HG02759 (cell line): ENCODE results near the gene CNTD1.
A peak's percentile ranks its signal among the peaks of the same experiment; 100 is the strongest.
"Not testable (repeated sequence)": the region's sequence is repeated elsewhere in the genome, so short reads cannot be mapped to it uniquely, and the experiment has no call there.

Experiments used
- ATAC-seq: cut with Tn5 transposase; IDR thresholded peaks from one replicate; pipeline ENCODE4 v1.9.1; 2021; ENCODE audit warnings: mild to moderate bottlenecking, moderate library complexity; ENCODE audit not compliant: unreplicated experiment

CNTD1 gene

GRCh38 chr17:42798383-42799380, at the start of gene CNTD1, which contains the start of gene COA3:
TSS of gene CNTD1 (plus strand) at chr17:42798861. CDS start at chr17:42799068, 207 bp downstream.
TSS of gene COA3 (minus strand) at chr17:42798704. CDS start at chr17:42798681, 23 bp downstream.
- ATAC-seq: peak; percentile 83

- no peak for ATAC-seq
Measured at GRCh38 chr17:42748908-42749798, 49.5 kb upstream of the CNTD1 start.

- no peak for ATAC-seq
Measured at GRCh38 chr17:42750739-42751344, 47.8 kb upstream of the CNTD1 start.

- ATAC-seq: no peak
Measured at GRCh38 chr17:42751628-42752027, 47.0 kb upstream of the CNTD1 start.

- ATAC-seq: no peak
Measured at GRCh38 chr17:42754782-42755181, 43.9 kb upstream of the CNTD1 start.

GRCh38 chr17:42759982-42760651, 38.5 kb upstream of the CNTD1 start:
- ATAC-seq: no peak

GRCh38 chr17:42760652-42761581, 37.7 kb upstream of the CNTD1 start, which contains the start of gene RAMP2:
TSS of gene RAMP2 (plus strand) at chr17:42761227. CDS start at chr17:42761262, 35 bp downstream.
- ATAC-seq: no peak

- ATAC-seq: no peak
Measured at GRCh38 chr17:42761638-42762037, 37.0 kb upstream of the CNTD1 start.

- no peak for ATAC-seq
Measured at GRCh38 chr17:42766124-42766523, 32.5 kb upstream of the CNTD1 start.

- ATAC-seq: no peak
Measured at GRCh38 chr17:42767512-42767911, 31.1 kb upstream of the CNTD1 start.

- ATAC-seq: not testable (repeated sequence)
Measured at GRCh38 chr17:42768006-42768405, 30.7 kb upstream of the CNTD1 start.

- ATAC-seq: not testable (repeated sequence)
Measured at GRCh38 chr17:42769964-42770363, 28.7 kb upstream of the CNTD1 start.

GRCh38 chr17:42772945-42773289, 25.7 kb upstream of the CNTD1 start:
- no peak for ATAC-seq

GRCh38 chr17:42773290-42774035, 25.2 kb upstream of the CNTD1 start, which contains the start of gene VPS25:
TSS of gene VPS25 (plus strand) at chr17:42773449. CDS start at chr17:42773476, 27 bp downstream.
- peak; percentile 67 for ATAC-seq

GRCh38 chr17:42774066-42774745, 24.5 kb upstream of the CNTD1 start:
- ATAC-seq: no peak

GRCh38 chr17:42775534-42776098, 23.0 kb upstream of the CNTD1 start:
- no peak for ATAC-seq

- no peak for ATAC-seq
Measured at GRCh38 chr17:42778570-42778969, 20.1 kb upstream of the CNTD1 start.
